ENCODE data around the gene GRAMD4.
"Not testable (repeated sequence)": the region's sequence is repeated elsewhere in the genome, so short reads cannot be mapped to it uniquely, and the experiment has no call there.

GRAMD4 gene

DNA sequence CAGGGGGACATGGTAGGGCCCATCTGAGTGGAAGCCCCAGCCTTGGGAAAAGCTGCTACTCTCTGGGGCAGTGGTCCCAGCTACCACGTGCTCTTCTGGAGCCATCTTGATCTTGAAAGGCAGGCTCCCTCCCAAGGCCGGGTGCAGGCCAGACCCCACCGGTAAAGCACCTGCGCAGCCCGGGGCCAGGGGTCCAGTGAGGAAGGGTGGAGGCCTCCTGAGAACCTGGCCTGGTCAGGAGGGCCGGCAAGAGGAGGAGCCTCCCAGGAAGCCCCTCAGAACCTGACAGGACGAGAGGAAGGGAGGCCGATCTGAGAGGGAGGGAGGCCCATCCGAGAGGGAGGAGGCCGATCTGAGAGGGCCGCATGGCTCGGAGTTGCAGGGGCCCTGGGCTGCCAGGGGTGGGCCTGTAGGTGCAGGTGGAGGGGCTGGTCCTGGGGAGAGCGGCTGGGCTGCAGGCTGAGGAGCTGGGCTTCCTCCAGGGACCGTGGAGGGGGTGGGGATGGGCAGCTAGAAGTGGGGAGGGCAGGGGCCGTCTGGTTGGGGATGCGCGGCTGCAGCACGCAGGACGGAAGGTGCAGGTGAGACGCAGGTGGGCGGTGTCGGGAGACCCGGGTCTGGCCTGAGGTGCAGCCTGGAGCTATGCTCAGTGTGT lies 529 bp downstream of the GRAMD4 start:
- no peak for DNase-seq (ENCODE audit: low spot score)

DNA sequence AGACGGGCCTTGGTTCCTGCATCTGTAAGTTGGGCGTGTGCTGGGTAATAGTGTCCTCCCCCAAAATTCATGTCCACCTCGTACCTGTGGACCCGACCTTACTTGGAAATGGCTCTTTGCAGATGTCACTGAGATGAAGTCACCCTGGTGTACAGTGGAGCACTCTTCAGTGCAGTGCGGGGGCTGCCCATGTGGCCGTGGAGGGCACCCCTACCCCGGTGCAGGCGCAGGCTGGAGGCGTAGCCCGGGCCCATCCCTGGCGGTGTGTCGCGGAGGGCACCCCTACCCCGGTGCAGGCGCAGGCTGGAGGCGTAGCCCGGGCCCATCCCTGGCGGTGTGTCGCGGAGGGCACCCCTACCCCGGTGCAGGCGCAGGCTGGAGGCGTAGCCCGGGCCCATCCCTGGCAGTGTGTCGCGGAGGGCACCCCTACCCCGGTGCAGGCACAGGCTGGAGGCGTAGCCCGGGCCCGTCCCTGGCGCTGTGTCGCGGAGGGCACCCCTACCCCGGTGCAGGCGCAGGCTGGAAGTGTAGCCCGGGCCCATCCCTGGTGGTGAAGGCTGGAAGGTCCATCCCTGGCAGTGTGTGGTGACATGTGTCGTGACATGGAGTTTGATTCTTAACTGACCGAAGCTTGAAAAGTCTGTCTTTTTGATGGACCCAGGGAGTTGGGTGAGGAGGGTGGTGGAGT lies 1.2 kb downstream of the GRAMD4 start:
- DNase-seq (ENCODE audit: low spot score), result not testable (repeated sequence)

DNA sequence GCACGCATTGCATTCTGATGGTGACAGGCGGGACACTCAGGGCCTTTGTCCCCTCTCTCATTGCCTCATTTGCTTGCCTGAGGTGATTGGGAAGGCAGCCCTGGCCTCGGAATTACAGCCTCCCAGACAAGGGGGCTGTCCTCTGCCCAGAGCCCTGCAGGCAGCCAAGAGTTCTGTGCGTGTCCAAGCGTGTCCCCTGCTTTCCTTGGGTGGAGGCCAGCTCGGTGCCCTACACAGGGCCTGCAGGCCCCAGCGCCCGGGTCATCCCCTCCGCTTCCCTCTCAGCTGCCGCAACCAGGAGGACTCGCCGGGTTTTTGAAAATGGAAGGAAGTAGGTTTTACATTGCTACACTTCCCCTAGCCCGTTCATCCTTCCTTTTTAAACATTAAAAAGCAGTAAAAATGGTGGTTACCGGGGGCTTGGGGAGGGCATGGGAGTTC lies 1.9 kb downstream of the GRAMD4 start:
- DNase-seq (ENCODE audit: low spot score), result peak; percentile 64

DNA sequence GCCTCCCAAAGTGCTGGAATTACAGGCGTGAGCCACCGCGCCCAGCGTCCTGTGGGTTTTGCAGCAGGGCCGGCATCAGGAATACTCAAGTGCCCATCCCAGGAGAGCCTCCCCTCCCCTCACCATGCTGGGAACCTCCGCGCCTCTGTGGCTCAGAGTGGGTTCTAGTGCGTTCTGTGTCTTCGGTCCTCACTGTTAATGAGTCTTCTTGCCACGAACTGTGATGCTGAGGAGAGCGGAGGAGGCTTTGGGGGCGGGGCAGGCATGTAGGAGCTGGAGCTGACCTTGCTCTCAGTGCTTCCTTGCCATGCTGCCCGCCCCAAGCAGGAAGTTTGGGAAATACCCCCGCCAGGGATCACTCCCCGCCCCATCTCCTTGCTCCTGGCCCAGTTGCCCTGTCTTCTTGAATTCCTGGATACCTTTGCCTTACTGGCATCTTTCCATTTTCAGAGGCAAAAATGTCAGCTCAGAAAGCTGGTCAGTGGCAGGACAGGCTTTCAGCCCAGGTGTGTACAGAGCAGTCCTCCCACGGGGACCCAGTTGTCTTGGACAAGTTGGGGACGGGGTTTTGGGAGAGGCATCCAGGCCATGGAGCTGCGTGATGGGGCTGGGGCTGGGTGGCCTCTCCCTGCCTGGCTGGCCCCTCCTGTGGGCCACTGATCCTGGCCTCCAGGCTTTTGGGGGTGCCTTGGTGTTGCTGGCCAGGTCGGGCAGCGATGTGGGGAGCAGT lies 5.1 kb downstream of the GRAMD4 start:
- no peak for DNase-seq (ENCODE audit: low spot score)

DNA sequence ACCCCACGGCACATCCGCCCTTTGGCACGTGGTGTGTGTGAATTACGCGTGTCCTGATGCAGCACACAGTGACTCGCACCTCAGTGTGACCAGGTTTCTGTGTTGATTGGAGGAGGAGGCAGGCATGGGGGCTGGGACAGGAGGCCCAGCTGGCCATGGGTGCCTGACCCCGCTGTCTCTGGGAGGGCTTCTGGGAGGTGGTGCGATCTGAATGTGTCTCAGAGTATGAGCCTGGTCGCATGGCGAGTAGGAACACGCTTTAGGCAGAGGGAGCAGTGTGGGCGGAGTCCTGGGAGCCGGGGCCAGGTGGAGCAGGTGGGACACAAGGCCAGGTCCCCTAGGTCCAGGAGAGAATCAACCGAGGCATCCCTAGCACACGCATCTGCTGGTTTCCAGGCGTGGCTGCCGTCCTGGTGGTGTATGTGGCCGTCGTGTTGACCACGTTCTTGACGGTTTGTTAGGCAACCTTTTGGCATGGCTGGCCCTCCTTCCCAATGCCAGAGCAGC lies 5.7 kb downstream of the GRAMD4 start:
- no peak for DNase-seq (ENCODE audit: low spot score)

DNA sequence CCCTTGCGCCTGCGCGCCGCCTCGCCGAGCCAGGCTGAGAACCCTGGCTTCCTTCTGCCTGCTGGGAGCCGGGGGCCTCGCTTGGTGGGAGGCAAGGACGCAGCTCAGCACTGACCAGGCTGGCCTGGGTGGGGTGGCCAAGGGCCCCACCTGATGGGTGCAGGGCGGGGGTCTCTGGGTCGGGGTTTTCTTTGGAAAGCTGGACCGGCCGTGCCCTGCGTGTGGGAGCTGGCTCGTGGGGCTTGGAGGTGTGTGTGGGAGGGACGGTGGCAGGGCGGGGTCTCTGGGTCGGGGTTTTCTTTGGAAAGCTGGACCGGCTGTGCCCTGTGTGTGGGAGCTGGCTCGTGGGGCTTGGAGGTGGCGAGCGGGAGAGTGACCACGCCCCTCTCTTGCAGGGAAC lies 6.2 kb downstream of the GRAMD4 start:
- no peak for DNase-seq (ENCODE audit: low spot score)

DNA sequence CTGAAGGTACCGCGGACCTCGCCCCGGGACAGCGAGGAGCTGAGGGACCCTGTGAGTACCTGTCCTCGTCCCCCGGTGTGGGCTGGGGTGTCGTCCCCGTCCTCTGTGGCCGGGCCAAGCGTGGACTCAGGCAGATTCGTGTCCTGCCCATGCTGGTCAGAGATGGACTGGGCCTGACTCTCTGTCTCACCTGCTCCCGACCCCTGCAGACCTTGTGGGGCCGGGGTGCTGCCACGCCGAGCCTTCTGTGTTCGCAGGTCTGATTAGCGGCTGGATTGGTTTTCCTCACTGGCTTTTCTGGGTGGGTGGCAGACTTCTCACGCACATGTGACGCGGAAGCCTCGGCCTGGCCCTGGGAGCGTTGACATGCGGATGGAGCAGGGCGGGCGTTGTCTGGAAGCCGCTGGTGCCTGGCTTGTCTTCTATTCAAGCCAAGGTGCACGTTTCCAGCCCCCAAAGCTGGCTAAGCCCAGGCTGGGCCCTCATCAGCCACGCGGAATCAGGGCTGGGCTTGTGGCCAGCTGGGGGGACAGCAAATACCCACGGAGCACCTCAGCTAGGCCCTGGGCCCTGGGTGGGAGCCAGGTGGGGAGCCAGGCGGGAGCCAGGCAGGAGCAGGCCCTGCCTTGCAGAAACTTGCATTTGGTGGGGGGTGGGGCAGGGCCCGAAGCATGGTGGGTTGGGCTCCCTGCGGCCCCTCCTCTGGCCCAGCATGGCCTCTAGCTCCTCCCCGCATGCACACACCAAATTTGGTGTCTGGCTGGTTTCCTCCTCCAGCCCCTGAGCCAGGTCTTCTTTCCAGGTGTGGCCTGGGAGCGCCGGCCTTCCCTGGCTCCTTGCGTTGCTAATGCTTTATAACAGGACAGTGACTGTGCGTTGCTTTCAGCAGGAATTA lies 7.0 kb downstream of the GRAMD4 start:
- no peak for DNase-seq (ENCODE audit: low spot score)

DNA sequence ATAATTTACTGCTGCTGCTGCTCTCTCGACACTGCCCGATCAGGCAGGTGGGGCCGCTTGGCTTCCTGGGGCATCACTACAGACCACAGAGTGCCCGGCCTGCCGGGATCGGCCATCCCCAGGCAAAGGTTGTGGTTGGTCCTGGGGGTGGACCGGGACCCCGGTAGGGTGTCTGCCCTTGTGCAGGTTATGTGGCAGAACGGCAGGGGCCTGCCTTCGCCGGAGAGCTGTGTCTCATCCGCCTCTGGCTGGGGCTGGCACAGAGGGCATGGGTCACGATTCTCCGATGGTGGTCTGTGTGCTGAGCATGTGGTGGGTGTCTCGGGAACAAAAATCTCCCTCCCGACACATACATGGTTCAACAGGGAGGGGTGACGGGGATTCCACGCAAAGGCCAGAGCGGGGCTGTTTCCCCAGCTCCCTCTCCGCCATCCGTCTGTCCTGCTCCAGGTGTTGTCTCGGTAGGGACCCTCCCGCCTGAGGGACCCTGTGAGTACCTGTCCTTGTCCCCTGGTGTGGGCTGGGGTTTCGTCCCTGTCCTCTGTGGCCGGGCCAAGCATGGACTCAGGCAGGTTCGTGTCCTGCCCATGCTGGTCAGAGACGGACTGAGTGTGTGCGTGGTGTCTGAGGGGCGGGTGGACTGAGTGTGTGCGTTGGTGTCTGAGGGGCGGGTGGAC lies 7.8 kb downstream of the GRAMD4 start:
- no peak for DNase-seq (ENCODE audit: low spot score)

DNA sequence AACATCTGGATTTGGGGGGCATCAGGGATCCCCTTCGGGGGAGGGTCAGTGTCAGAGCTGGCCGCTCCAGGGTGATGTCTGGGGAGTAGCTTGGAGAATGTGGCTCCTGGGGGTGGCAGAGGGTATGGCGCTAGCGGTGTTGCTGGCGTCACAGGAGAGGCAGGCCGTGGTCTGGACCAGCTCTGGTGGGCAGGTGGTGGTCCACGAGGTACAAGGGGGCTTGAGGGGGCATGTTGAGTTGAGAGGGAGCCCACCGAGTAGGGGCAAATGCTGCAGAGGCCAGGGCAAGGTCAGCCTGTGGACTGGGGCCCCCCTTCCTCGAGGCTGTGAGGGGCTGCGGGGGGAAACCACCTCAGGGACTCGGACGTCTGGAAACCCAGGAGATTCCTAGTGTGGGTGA lies 8.6 kb downstream of the GRAMD4 start:
- DNase-seq (ENCODE audit: low spot score), result no peak

DNA sequence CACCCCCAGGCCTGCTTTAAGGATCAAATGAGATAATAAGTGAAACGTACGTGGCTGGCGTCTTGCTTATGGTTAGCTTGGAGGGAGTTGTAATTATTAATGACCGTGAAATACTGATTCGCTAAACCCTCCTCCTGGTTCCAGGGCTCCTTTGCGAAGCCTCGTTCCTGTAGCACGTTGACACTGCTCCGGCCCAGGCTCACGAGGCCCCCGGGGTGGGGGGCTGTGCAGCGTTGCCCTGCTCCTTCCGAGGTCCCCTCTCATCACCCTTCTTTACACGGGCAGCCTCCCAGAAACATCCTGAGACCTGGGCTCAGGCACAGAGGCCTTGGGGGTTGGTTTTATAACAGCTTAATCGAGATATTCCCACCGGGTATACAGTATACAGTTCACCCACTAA lies 9.1 kb downstream of the GRAMD4 start:
- DNase-seq (ENCODE audit: low spot score), result no peak

DNA sequence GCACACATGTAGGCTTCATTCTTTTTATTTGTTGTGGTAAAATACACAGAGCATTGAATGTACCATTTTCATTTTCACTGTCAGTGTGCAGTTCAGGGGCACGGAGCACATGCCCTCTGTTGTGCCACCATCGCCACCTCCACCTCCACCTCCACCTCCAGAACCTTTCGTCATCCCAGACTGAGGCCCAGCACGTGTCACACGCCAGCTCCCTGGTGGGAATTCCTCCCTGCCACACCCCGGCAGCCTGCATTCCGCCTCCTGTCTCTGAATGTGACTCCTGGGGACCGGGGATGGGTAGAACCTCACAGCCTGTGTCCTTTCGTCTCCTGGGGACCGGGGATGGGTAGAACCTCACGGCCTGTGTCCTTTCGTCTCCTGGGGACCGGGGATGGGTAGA lies 10.9 kb downstream of the GRAMD4 start:
- no peak for DNase-seq (ENCODE audit: low spot score)

DNA sequence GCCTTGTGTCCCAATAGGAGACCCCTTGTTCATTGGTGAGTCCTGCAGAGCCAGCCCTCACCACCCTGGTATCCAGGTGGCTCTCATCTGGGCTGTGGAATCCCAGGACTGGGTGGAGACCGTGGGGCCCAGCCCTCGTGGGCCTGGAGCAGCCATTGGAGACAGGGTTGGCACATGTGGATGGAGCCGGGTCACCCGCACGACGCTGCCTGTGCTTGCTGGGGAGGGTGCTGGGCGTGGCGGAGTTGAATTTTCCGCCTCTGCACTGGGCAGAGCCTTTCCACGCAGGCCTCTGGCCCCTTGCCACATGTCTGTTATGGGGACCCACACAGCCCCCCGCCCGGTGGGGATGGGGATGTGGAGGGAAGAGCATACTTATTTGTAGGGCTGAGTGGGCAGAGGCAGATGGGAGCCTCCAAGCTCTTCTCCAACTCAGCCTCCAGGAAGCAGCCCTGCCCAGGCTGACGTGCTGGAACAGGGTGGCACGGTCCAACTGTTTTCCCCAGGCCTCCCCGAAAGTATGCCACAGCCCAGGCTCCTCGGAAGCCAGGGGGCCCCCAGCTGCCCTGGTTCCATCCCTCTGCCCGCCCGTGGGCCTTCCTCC lies 12.6 kb downstream of the GRAMD4 start:
- no peak for DNase-seq (ENCODE audit: low spot score)

DNA sequence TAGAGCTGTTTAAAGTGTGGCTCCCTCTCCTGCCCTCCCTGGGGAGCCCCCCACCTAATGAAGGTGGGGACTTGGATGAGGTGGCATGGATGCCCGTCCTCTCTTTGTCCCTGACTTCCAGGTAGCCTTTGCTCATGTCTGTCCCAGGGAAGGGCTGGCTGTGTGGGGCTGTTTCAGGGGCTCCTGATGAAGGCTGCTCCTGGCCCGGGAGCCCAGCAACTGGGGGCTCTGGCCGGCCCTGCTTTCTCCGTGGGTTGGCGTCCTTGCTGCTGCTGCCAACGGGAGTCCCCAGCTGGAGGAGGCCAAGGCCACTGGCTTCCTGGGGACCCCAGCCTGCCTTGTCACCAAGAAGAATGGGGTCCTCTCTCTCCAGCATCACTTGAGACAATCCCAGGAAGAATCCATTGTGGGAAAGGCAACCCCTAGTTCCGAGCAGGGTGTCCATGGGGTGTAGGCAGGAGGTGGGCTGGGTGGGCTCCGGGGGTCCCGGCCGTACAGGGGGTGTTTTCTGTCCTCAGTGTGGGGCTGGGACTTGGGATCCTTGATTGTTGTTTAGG lies 13.2 kb downstream of the GRAMD4 start:
- DNase-seq (ENCODE audit: low spot score), result no peak

DNA sequence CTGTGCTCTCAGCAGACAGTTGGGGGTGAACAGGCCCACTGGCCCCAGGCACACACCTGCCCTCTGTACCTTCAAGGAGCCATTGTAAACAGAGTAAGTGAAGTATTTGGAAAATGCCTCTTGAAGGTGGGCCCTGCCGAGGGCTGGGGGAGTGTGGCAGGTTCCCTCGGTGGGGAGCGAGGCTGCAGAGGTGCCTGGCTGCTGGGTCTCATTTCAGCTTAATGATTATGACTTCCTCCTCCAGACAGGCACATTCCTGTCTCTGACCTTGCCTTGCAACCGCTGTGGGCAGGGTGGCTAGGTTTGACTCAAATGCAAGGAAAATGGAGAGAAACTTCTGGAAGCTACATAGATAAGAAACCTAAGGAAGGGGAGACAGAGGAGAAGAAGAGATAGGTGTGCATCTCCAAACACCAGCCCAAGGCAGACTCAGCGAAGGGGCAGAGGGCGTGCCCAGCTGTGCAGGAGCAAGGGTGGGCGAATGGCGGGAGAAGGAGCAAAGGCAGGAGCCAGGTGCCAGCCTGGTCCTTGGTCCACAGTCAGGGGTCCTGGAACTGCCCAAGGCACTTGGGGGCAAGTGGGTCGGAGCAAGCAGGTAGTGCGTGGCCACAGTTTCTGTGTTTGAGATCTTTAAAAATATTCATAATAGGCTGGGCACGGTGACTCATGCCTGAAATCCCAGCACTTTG lies 14.0 kb downstream of the GRAMD4 start:
- DNase-seq (ENCODE audit: low spot score), result no peak

DNA sequence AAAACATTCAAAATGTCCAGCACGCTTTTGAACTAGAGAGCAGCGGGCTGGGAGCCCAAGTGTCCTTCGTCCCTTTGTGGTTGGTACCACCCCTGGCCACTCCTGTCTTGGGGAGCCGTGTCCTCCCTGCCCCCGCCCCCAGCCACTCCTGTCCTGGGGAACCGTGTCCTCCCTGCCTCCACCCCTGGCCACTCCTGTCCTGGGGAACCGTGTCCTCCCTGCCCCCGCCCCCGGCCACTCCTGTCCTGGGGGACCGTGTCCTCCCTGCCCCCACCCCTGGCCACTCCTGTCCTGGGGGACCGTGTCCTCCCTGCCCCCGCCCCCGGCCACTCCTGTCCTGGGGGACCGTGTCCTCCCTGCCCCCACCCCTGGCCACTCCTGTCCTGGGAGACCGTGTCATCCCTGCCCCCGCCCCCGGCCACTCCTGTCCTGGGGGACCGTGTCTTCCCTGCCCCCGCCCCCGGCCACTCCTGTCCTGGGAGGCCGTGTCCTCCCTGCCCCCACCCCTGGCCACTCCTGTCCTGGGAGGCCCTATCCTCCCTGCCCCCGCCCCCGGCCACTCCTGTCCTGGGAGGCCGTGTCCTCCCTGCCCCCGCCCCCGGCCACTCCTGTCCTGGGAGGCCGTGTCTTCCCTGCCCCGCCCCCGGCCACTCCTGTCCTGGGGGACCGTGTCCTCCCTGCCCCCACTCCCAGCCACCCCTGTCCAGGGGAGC lies 14.9 kb downstream of the GRAMD4 start:
- not testable (repeated sequence) for DNase-seq (ENCODE audit: low spot score)

DNA sequence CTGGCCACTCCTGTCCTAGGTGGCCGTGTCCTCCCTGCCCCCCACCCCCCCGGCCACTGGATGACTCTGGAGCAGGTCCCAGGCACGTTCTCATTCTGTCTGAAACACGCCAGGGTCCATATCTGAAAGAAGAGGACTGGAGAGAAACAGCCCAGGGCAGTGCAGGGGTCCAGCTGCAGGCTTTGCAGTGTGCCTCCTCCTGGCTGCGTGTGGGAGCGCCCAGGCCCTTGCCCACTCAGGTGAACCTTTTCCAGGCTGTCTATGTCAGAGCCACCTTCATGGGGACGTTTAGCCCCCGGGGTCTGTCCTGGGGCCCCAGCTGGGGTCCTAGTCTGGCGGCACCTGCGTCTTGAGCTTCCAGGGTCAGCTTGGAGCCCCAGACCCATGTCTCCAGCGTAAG lies 15.6 kb downstream of the GRAMD4 start:
- DNase-seq (ENCODE audit: low spot score), result no peak

DNA sequence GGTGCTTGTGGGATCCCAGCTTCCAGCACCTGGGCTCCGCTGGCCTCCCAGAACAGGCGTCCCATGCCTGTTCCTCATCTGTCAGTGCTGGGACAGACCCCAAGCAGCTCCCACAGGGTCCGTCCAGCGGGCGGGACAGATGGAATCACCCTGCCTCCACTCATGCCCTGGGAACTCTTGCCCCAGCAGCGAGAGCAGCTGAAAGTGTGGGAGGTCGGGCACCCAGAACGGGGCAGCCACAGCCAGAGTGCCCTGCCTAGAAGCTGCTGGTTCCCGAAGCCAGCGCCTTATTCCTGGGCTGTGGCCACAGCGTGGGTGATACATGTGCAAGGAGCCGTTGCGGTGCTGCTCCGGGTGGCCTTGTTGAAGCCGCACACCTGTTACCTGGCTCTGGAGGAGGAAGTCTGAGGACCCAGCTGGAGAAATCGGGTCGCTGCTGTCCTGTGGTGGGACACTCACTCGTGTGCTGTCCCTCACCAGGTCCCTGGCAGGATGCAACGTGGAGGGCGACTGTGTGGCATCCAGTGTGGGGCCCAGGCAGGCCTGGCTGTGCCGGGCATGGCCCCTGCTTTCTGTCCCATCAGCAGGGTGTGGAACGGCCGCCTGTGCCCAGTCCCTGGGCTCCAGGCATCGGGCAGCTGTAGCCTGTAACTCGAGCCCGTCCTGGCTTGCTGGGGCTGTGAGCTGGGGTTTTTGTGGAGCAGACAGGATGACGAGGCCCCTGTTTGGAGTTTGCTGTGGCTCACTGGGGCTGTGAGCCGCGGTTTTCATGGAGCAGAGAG lies 16.2 kb downstream of the GRAMD4 start:
- no peak for DNase-seq (ENCODE audit: low spot score)

Measured in pons (tissue), 1 donor.